Body of pancreas (tissue), 4 donors: ENCODE results near the gene PFKFB3.

ENCODE experiments used
- POLR2A ChIP-seq, 3 donors: fragments of 450-650 bp; IDR thresholded peaks; one replicate each; pipeline ENCODE4 v1.6.1; 2016; ENCODE audit warnings: antibody characterized with exemption in 3 of 3, mild to moderate bottlenecking in 2 of 3
- TF ChIP-seq, protein P1 (sequence below), 7 experiments: fragments of 450-650 bp in 4 of 7; fragments of 200-600 bp in 3 of 7; sonication (generic) in 3 of 7; IDR thresholded peaks; one replicate each; pipeline ENCODE4 v1.5.1; 2016 to 2019; ENCODE audit warnings: antibody characterized with exemption in 7 of 7

DNA sequence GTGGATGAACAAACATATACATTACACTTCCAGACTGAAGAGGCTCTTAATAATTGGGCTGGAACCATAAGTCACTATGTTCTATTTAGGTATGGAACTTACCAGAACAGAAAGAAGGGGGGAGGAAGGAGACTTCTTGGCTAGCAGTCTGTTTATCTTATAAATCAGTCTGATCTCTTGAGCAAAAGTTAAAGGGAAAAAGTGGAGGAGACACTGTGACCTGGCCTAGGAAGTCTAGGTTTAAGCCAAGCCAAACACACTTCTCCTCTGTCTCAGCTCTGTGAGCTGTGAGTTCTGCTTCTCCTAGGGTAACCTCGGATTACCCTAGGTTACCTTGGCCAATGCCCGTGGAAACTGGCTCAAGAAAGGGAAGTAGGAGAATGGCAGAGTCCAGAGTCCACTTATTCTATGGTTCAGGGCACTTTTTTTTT, 95.2 kb downstream of the PFKFB3 start:
- TF ChIP-seq, protein P1, sequence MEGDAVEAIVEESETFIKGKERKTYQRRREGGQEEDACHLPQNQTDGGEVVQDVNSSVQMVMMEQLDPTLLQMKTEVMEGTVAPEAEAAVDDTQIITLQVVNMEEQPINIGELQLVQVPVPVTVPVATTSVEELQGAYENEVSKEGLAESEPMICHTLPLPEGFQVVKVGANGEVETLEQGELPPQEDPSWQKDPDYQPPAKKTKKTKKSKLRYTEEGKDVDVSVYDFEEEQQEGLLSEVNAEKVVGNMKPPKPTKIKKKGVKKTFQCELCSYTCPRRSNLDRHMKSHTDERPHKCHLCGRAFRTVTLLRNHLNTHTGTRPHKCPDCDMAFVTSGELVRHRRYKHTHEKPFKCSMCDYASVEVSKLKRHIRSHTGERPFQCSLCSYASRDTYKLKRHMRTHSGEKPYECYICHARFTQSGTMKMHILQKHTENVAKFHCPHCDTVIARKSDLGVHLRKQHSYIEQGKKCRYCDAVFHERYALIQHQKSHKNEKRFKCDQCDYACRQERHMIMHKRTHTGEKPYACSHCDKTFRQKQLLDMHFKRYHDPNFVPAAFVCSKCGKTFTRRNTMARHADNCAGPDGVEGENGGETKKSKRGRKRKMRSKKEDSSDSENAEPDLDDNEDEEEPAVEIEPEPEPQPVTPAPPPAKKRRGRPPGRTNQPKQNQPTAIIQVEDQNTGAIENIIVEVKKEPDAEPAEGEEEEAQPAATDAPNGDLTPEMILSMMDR (IDR thresholded peaks at IDR 0.05), result no peak
- no peak for TF ChIP-seq POLR2A (IDR thresholded peaks at IDR 0.05)
